Measurements from ENCODE around the gene NDC1.
"Not testable (repeated sequence)": the region's sequence is repeated elsewhere in the genome, so short reads cannot be mapped to it uniquely, and the experiment has no call there.

NDC1 gene, protein sequence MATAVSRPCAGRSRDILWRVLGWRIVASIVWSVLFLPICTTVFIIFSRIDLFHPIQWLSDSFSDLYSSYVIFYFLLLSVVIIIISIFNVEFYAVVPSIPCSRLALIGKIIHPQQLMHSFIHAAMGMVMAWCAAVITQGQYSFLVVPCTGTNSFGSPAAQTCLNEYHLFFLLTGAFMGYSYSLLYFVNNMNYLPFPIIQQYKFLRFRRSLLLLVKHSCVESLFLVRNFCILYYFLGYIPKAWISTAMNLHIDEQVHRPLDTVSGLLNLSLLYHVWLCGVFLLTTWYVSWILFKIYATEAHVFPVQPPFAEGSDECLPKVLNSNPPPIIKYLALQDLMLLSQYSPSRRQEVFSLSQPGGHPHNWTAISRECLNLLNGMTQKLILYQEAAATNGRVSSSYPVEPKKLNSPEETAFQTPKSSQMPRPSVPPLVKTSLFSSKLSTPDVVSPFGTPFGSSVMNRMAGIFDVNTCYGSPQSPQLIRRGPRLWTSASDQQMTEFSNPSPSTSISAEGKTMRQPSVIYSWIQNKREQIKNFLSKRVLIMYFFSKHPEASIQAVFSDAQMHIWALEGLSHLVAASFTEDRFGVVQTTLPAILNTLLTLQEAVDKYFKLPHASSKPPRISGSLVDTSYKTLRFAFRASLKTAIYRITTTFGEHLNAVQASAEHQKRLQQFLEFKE

GRCh38 chr1:53837924-53838653 is at the start of gene NDC1:
TSS of gene NDC1 (minus strand) at chr1:53838296. CDS start at chr1:53838261, 35 bp downstream.
- ATAC-seq (peak; percentile 94), DNase-seq (peak; percentile 86)

- DNase-seq, ATAC-seq: not testable (repeated sequence)
Observed at GRCh38 chr1:53883600-53883999, 45.5 kb upstream of the NDC1 start.

DNA sequence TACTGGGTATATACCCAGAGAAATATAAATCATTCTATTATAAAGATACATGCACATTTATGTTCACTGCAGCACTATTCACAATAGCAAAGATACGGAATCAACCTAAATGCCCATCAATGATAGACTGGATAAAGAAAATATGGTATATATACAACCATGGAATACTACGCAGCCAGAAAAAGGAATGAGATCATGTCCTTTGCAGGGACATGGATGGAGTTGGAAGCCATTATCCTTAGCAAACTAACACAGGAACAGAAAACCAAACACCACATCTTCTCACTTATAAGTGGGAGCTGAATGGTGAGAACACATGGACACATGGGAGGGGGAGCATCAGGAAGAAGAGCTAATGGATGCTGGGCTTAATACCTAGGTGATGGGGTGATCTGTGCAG is 43.8 kb upstream of the NDC1 start:
- DNase-seq, result not testable (repeated sequence)

GRCh38 chr1:53878492-53879105 is 40.5 kb upstream of the NDC1 start:
- DNase-seq (no peak), ATAC-seq (no peak)

More for the DNA sequence above, 43.8 kb upstream of the NDC1 start:
- not testable (repeated sequence) for ATAC-seq

GRCh38 chr1:53875150-53875549 is 37.1 kb upstream of the NDC1 start:
- ATAC-seq, DNase-seq: not testable (repeated sequence)

- no peak for ATAC-seq
- no peak for DNase-seq
Observed at GRCh38 chr1:53871773-53872484, 33.8 kb upstream of the NDC1 start.

GRCh38 chr1:53871221-53871620 is 33.1 kb upstream of the NDC1 start:
- DNase-seq, result no peak
- no peak for ATAC-seq

GRCh38 chr1:53869454-53870117 is 31.5 kb upstream of the NDC1 start:
- DNase-seq, result no peak
- no peak for ATAC-seq

DNA sequence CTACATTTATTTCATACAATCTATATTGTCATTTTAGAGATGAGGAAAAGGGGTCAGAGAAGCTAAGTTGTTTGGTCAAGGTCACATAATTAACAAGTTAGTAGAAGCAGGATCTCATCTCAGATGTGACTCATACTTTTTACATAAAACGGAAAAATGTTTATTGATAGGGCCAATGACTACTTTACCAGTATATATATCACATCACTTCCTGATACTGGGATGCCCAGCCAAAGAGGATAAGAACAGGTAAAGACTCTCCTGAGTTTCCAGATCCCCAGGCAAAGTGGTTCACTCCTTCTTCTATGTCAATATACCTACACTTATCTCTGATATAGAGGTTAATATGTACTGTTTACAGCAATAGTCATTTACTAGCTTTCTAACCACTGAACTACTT is 30.5 kb upstream of the NDC1 start:
- no peak for DNase-seq
- ATAC-seq, result no peak

DNA sequence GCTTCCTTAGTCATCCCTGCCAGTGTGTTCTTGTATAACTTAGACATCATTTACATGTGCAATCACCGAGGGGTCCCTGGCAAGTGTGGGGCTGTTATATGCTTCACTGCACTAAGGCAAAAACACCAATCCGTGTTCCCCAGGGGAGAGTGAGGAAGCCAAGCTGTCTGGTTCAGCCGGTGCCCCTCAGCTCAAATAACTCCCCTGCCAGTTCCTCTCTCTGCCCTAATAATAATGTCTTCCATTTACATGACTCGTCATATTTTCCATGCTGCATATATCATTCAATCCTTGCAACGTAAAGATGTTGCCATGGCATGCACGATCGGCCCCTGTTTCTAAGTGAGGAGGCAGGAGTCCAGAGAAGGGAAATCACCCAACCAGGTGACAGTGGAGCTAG is 24.4 kb upstream of the NDC1 start:
- no peak for ATAC-seq

GRCh38 chr1:53860967-53861411 is 22.9 kb upstream of the NDC1 start:
- DNase-seq (peak; percentile 47), ATAC-seq (peak; percentile 69)

More for the DNA sequence above, 24.4 kb upstream of the NDC1 start:
- DNase-seq, result no peak

GRCh38 chr1:53851571-53852285 is 13.6 kb upstream of the NDC1 start:
- DNase-seq (no peak), ATAC-seq (no peak)

- DNase-seq (no peak), ATAC-seq (no peak)
Observed at GRCh38 chr1:53850082-53850673, 12.1 kb upstream of the NDC1 start.

DNA sequence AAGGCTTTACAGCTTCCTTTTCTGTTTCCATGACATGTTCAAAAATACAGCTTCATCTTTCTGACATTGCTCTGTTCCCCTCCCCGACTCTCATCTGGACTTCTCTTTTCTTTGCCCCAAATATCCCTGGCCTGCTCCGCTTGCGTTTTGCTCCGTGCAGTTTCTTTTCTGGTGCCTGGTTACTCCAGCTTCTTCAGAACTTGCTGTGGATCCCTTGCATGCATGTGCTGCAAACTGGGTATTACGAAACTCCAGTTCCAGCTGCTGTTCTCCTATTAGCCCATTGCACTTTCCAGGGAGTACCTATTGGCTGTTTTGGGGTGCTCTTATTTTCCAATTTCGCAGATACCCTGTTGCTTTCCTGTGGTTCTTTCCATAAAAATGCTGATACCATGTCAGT is 9.9 kb upstream of the NDC1 start:
- DNase-seq (no peak), ATAC-seq (no peak)

- no peak for DNase-seq
Observed at GRCh38 chr1:53842347-53842746, 4.3 kb upstream of the NDC1 start.

DNA sequence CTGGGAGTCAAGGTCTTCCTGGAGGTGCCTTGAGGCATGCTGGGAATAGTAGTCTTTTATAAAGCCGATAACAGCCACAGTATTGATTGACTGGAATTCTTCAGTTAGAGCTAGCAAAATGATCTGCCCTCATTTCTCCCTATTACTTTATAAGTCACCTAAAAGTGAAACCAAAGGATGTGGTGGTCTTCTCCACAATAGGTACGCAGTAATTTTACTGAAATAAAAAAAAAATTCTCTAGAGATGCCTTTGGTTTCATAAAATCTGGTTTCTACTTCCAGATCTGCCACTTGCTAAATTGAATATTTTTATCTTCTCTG is 518 bp upstream of the NDC1 start:
- ATAC-seq (no peak), DNase-seq (no peak)

More at GRCh38 chr1:53842347-53842746, 4.3 kb upstream of the NDC1 start:
- ATAC-seq, result no peak

- DNase-seq (no peak), ATAC-seq (no peak)
Observed at GRCh38 chr1:53837646-53837923, 511 bp downstream of the NDC1 start.

GRCh38 chr1:53835491-53835890 is 2.6 kb downstream of the NDC1 start:
- DNase-seq (no peak), ATAC-seq (no peak)

DNA sequence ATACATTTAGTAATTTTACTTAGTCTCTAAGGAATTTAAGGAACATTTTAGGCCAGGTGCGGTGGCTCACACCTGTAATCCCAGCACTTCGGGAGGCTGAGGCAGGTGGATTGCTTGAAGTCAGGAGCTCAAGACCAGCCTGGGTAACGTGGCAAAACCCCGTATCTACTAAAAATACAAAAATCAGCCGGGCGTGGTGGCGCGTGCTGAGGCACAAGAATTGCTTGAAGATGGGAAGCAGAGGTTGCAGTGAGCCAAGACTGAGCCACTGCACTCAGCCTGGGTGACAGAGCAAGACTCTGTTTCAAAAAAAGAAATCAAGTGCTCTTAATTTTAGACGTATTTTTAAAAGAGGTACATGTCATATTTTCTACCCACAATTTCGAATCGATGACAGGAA is 3.3 kb downstream of the NDC1 start:
- ATAC-seq, result no peak

GRCh38 chr1:53833393-53833792 is 4.7 kb downstream of the NDC1 start:
- DNase-seq (no peak), ATAC-seq (no peak)

More for the DNA sequence above, 3.3 kb downstream of the NDC1 start:
- no peak for DNase-seq

All from stimulated activated naive CD8-positive, alpha-beta T cell treated with anti-CD3 and anti-CD28 coated beads, Interleukin-15, Interleukin-2, amounts not matched to agents 100 U/mL and 50 U/mL, for 24 hours (primary cell).